Left kidney (tissue), 2 donors: ENCODE data around the gene TMEM244. TPM values are rescaled to one million over a fixed set of nuclear protein-coding genes. Genes with fewer than 3 reads are reported as not detected.
"Not testable (repeated sequence)": the region's sequence is repeated elsewhere in the genome, so short reads cannot be mapped to it uniquely, and the experiment has no call there.

Experiments
- DNase-seq: peaks from one replicate; pipeline ENCODE4 v3.0.0-alpha.2; 2013
- polyA plus RNA-seq: library from polyadenylated mRNA; unstranded; fragments of 120-200 nt; gene quantifications from one replicate; pipeline ENCODE4 v1.2.1, GENCODE V29; 2013; ENCODE audit not compliant: insufficient read length

Gene TMEM244
- polyA plus RNA-seq, 1 donor = not detected

DNA sequence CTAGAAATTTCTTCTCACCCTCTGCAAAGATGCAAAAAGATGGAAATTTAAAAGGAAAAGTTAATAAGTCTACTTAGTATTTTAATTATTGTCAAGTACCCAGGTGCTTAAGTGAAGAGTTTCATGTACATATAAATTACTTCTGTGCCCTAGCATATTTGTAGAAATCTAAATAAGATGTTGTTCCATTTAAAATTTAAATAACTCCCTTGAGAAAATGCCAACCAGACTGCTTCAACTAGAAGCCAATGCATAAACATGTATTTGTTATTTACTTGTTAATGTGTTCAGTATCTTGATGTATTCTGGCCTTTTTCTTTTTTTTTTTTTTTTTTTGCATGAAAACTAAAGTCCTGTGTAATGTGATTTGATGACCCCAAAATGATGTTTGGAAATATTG lies 6.3 kb upstream of the TMEM244 start:
- no peak for DNase-seq

DNA sequence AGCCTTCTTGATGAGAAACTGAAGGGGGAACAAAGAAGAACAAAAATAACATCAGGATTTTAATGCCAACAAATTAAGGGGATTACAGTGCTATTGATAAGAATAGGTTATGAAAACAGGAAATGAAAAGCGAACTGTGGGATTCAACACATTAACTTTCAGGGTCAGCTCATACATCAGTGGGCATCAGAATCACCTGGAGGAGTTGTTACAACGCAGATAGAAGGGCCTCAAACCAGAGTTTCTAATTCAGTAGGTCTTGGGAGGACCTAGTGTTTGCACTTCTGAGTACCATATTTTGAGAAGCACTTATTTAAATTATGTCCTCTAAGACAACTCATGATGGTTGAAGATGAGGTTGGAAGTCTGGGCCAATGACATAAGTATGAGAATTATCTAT lies 5.6 kb upstream of the TMEM244 start:
- no peak for DNase-seq

DNA sequence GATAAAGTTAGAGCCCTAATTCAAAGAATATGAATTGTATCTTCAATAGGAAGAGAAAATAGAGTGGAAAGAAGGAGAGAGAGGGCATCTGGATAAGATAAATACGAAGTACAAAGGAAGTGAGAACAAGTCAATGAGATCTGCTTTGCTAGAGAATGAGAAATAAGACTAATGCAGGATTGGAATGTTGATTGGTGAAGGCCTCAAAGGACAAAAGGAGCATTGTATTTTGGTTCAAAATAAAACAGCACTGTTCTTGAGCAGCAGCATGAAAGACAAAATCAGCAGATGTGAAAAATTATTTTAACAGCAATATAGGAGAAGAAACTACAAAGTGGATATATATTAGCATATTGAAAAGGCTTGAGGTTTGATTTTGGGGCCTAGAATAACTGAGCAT lies 5.1 kb upstream of the TMEM244 start:
- no peak for DNase-seq

DNA sequence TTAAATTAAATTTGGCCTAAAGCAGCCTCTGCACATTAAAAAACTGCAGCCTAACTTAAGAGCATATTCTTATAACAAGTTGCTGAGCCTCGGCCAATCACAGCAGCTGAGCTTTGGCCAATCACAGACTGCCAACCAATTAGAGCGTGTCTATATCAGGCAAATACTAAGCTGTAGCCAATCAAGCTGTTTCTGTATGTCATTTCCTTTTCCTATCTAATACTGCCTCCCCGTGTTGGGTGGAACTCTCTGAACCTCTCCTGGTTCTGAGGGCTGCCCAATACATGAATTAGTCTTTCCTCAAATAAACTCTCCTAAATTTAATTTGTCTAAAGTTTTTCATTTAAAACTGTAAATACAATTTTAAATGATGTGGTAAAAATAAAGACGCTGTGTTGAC lies 3.9 kb upstream of the TMEM244 start:
- no peak for DNase-seq

DNA sequence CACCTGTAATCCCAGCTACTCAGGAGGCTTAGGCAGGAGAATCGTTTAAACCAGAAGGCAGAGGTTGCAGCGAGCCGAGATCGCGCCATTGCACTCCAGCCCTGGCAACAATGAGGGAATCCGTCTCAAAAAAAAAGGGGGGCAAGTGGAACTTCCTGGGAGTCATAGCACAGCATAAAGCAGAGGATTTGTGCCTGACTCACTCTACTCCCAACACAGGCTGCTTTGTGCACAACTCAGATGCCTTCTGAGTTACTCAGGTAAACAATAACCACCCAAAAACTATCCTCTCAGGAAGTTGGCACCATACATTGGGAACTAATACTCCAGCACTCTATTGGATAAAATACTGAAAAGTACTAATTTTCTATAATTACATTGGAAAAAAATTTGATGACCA lies 2.5 kb upstream of the TMEM244 start:
- DNase-seq = no peak

DNA sequence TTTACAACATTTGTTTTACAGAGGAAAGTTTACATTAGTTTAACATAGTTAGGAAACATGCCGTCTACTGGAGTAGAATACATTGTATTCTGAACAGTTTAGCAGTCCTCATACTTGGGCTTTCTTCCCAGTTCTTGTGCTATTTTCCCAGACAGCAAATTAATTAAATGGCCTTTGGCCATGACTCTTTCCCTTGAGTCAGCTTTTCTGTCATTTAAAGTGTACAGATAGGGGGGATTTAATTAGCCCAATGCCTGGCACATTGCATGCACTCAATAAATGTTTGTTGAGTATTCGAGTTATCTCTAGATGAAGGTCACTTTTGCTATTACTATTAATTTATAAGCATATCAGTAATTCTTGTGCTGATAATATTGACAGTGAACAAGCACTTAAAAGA lies 1.6 kb downstream of the TMEM244 start:
- DNase-seq = no peak

- no peak for DNase-seq
Observed at GRCh38 chr6:129857838-129858237, 3.3 kb downstream of the TMEM244 start.

DNA sequence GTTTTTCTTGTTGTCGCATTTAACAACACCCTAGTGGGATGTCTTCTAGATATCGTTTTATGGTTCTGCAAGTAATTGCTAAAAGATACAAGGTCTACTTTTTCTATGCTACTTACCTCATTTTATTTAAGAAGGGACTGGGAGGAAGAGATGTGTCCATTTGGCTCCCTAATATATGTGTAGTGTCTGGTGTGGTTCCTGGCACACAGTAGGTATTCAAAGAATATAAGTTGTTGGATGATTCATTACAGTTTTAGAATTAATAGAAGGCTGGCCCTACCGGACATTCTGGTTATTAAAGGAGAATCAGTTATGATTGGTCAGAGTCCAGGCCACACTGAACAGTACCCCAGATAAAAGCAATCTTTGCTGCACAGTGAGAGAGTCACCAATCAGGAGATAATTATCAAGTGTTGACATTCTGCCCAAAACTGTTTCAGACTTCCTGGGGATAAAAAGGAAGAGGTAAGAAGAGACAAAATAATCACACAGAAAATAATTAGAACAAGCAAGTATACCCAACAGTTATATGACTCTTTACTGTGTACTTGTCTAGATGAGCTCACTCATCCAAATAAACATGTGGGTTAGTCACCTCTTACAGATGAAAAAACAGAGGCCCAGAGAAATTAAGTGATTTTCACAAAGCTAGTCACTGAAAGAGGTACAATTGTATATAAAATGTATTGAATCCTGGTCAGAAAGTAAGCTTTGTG lies 7.0 kb downstream of the TMEM244 start:
- DNase-seq = no peak

GRCh38 chr6:129852257-129852858 lies 8.8 kb downstream of the TMEM244 start:
- DNase-seq = no peak

DNA sequence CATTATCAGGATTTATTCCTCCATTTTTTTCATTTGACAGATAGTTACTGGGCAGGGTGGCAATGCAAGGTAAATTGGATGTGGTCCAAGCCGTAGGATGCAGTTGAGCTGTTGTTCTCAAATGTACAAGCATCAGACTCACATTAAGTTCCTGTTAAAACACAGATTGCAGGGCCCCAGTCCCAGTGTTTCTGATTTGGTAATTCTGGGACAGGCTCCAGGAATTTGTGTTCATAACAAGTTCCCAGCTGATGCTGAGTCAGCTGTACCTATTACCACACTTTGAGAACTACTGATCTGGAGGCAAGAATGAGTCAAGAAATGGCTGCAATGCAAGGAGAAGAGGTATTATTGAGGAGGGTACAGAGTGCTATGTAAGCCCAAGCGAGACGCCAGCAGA lies 11.7 kb downstream of the TMEM244 start:
- DNase-seq = no peak

DNA sequence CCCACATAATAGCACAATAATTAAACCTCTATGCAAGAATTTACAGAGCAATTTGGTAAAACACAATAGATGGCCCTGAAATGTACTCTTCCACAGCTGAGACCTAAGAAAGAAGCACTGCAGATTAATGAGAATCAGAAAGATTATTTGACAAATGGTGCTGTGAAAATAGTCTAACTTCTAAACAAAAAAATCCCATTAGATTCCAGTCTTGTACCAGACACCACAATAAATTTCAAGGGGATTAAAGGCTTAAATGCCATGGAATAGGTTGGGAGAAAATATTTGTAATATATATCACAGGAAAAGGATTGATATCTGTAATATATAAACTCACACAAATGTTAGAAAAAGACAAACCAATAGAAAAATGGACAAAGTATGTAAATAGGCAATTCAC lies 14.4 kb downstream of the TMEM244 start:
- DNase-seq = no peak

- no peak for DNase-seq
Observed at GRCh38 chr6:129845696-129846095, 15.4 kb downstream of the TMEM244 start.

DNA sequence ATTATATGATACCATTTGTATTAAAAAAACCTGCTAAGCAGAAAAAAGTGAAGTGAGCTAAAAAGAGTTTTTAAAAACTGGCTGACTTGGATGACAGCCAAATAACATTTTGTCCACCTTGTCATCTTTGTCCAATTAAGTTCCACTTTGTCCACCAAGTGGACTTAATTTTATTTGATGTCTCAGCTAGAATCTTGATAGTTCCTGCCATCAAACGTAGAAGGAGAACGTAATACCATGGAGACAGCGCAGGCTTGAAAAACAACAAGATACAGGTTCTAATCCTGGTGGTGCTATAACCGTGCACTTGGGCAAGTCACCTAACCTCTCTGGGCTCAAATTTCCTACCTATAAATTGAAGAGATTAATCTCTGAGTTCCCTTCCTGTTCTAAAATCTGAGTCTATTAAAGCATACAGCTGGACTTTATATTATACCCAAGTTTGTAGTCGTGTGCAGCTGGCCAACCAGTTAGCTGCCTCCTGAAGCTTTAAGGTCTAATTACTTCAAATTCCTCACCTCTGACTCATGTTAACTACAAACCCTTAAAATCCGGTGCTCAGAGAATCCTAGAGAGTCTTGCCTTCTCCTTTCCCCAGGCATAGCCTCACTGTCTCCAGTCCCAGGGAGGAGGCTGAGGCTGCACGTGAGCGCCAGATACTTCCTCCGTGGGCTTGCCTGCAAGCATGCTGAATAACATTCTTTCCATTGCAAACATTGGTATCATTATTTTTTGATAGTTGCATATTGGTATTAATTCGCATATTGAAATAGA lies 16.8 kb downstream of the TMEM244 start:
- DNase-seq = no peak

GRCh38 chr6:129843573-129843972 lies 17.5 kb downstream of the TMEM244 start:
- DNase-seq = no peak

DNA sequence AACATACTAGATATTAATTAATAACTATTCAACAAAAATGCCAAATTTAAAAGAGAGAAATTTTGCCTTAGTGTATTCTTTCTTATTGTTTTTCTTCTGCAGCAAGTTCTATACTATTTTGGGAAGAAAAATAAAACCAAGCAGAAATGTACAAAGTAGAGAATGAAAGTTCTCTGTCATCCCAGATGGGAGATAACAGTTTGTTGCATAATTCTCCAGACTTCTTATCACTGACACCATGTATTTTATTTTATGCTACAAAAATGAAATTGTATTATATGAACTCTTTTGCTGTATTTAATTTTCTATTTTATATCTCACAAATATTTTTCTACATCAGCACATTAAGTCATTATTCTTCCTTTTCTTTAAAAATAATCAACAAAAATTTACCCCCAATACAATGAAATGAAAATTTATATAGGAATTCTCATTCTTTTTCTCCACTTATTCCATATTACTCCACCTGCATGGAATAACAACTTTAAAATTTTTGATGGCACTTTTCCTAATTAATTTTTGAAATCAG lies 18.2 kb downstream of the TMEM244 start:
- DNase-seq = no peak

GRCh38 chr6:129842137-129842536 lies 19.0 kb downstream of the TMEM244 start:
- DNase-seq = no peak

- DNase-seq = not testable (repeated sequence)
Observed at GRCh38 chr6:129839562-129839961, 21.6 kb downstream of the TMEM244 start.

GRCh38 chr6:129835691-129836090 lies 25.4 kb downstream of the TMEM244 start:
- DNase-seq = no peak

DNA sequence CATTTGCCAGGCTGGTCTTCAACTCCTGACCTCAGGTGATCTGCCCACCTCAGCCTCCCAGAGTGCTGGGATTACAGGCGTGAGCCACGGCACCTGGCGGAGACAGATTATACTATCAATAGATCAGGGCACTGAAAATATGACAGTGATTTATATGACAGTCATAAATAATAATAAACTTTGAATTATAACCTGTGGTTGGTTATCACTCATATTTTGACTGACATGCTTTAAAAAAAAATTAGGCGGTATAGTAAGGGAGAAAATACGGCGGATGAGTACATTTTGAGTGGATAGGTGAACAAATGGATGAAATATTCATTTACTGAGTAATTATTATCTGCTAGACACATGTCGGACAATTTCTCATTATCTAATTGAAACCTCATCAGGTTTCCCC lies 28.8 kb downstream of the TMEM244 start:
- DNase-seq = no peak

DNA sequence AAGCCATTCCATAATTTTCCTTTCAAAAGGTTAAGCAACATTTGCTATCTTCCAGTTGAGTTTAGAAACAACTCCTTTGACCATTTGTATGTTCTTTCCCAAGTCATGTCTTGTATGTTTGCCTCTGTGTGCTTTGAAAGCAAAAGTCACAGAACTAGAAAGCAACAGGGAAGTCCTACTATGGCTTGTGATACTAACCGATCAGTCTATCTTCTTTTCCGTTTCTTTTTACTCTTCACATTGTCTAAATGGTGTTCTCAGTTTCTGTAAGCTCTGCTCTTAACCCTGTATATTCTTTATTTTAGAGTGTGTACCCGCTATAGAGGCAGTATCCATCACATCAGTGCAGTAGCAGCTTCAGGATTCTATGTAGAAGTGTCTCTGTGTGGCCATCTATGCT lies 32.9 kb downstream of the TMEM244 start:
- no peak for DNase-seq

GRCh38 chr6:129818251-129818650 lies 42.9 kb downstream of the TMEM244 start:
- DNase-seq = no peak

DNA sequence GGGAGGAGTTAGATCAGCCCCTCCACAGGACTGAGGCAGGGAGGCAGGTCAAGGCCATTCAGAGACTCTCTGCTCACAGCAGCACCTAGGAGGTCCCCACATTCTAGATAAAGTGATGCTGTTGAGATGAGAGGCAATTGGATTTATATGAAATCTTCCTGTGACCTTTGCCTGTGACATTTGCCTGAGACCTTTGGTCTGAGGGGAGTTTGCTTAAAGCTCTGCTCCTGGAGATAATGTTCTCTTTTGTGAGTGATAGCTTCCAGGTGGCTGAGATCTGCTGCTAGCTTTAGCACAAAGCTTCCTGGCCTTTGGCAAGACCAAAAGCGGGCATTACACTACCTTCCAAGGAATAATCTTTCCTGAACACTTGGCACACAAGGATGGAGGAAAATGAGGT lies 43.3 kb downstream of the TMEM244 start:
- DNase-seq = no peak

DNA sequence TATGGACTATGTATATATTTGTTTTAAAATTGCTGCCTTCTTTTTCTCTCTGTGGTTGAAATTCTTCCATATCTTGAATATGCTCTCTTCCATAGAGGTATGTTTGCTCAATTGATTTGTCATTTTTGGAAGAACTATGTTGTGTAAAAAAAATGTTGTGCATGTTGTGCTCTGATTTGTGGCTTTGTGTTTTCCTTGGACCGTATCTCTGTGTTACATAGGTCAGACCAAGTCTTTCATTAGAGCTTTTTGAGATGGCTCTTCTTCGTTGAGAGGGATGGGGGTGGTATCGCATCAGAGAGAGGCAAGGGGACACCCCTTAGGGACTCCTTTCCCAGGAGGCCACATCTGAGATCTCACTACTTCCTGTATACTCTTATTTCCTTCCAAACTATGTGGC lies 43.8 kb downstream of the TMEM244 start:
- DNase-seq = no peak
